GM20431 (cell line): ENCODE data around the gene OR4D1.

Experiments used
- in situ Hi-C: fragments of 300-500 bp; cut with MseI, MboI; formaldehyde crosslinking; loops from one replicate; pipeline ENCODE4 v1.15.0; 2020; ENCODE audit warnings: low sequenced_read_pairs; ENCODE audit not compliant: unreplicated experiment

Gene OR4D1

DNA sequence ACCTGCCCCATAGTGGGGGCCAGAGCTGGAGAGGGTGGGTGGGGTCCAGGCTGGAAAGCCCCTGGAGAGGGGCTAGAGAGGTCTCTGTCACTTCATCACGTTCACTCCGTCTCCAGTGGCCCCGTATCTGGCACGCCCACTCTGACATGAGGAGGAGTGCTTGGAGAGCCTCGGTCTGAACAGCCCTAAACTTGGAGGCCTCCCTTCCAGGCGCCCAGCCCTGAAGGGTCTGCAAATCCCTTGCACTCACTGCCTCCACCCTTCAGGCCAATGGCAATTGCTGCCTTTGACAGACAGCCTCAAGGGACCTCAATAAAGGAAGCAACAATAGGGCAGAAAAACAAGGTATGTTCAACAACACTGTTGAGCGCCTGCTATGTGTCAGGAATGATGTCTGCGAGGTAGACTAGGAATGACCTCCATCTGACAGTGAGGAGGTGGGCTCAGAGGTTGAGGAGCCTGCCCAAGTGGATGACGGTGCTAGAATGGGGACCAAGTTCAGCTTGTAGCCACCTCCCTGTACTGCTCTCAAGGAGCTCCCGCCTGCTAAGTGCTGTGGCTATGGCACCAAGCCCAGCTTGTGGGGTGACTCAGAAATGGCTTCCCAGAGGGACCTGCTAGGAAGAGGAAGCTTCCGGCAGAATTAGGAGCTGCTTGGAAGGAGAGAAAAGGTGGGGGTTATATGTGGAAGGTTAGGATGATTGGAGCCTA lies 41.4 kb downstream of the OR4D1 start:
- in situ Hi-C loops = no loop called here

DNA sequence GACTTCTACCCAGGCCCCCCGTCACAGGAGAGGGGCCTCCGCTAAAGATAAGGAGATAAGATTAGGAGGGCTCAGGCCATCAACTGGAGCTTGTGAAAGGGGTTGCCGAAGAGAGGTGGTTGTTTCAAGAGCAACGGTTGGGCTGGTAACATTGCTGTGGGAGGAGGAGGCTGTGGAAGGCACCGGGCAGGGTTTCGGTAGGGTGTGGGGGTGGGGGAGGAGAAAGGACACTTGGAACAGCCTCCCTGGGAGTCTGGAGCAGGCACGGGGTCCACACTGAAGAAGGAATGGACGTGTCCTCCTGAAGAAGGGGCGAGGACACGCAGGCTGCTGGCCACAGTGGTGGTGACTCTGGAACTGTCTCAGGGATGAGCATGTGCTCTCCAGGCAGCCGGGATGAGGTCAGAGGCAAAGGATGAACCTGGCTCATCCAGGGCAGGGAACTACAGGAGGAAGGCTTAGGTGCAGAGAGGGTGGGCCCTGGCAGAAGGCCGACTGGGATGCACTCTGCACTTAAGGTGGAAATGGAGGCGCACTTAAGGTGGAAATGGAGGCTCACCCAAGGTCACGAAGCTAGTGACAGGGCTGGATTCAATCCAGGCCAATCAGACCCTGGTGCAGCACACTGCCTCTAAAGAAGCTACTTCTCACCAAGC lies 43.2 kb downstream of the OR4D1 start:
- in situ Hi-C loops = no loop called here

DNA sequence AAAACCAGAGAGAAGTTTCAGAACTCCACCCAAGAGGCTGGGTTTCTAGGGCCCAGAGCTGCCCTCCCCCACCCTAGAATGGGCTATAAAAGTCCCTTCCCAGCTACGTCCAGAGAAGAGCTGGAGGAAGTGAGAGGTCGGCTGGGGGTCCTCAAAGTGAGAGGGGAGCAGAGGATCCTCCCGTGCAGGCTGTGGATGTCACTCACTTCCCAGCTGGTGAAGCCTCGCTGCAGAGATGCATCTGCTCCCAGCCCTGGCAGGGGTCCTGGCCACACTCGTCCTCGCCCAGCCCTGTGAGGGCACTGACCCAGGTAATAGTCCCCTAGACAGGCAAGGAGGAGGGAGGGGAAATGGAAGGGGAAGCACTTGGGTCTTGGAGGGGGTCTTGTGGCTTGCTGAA lies 44.4 kb downstream of the OR4D1 start, which contains the start of gene EPX:
EPX (plus strand) TSS at position 115 of the 400 bp plus-strand sequence; CDS start at position 236, 121 bp downstream.
- in situ Hi-C loops = no loop called here

DNA sequence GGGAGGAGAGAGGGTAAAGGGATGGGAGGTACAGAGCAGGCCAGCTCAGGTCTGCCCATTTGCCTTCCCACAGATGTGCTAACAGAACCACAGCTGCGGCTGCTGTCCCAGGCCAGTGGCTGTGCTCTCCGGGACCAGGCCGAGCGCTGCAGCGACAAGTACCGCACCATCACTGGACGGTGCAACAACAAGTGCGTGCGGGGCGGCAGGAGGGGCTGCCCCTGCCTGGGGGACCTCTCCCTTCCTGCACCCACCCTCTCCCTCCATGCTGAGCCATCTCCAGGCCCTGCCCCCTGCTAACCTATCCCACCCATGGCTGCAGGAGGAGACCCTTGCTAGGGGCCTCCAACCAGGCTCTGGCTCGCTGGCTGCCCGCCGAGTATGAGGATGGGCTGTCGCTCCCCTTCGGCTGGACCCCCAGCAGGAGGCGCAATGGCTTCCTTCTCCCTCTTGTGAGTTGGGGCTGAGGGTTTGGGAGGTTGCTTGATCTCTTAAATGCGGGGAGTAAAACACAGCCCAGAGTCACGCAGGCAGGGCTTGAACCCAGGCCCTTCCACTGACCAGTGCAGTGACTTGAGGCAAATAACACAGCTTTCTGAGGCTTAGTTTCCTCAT lies 45.6 kb downstream of the OR4D1 start:
- in situ Hi-C loops = no loop called here

DNA sequence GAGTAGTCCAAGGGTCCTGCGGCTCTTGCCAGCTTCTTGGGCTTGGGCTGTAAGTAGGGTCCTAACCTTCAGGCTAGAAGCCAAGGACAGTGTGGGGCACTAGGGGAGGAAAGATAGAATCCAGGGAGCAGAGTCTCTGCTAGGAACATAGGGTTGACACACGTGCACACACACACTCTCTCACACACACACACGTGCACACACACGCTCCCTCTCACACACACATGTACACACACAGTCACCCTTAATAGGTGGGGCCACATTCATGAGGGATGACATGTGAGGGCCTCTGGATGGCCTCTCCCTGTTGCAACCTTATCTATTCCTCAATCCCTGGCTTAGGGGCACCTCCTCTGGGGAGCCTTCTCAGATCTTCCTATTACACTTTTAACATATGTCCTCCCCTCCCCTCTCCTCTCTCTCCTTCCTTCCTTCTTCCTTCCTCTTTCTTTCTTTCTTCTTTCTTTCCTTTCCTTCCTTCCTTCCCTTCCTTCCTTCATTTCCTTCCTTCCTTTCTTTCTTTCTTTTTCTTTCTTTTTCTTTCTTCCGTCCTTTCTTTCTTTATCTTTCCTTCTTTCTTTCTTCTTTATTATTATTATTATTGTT lies 47.4 kb downstream of the OR4D1 start:
- in situ Hi-C loops = no loop called here

DNA sequence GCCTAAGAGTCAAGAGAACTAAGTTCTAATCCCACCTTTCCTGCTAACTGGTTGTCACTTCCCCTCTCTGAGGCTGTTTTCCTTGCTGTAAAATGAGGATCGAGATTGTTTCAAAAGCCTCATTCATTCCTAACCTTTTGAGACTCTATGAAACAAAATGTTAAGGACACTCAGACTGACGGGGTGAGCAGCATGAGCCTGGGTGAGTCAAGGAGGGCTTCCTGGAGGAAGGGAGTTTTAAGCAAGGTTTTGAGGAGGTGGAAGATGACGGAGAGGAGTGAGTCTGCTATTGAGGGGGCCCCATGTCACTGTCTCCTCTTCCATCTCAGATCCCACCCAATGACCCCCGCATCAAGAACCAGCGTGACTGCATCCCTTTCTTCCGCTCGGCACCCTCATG lies 48.4 kb downstream of the OR4D1 start:
- in situ Hi-C loops = no loop called here

DNA sequence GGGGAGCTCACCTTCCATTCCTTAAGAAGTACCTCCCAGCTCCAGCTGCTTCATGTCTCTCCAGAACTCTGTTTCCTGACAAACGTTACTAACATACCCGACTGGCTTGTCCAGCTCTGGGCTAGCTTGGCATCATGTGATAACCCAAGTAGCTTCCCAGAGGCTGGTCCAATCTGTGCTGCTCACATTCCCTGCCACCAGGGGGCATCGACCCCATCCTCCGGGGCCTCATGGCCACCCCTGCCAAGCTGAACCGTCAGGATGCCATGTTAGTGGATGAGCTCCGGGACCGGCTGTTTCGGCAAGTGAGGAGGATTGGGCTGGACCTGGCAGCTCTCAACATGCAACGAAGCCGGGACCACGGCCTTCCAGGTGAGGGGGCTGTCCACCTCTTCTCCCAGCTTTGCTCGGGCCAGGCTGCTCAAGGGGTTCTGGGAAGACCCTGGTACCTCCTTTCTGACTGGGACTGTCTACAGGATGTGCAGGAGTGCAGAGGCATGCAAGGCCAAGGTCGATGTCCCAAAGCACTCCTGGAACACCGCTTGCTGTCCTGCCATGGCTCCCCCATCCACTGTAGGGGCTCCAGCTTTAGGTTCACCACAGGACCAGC lies 51.9 kb downstream of the OR4D1 start:
- in situ Hi-C loops = no loop called here

DNA sequence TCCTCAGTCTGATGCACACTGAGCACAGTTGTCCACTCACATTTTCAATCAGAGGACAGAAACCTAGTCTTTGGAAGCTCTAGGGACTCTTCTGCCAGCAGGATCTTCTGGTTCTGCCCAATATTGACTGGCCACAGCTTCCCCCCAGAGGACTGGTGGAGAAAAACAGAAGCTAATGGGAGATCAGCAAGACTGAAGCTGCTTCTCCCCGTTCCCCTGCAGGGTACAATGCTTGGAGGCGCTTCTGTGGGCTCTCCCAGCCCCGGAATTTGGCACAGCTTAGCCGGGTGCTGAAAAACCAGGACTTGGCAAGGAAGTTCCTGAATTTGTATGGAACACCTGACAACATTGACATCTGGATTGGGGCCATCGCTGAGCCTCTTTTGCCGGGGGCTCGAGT lies 54.7 kb downstream of the OR4D1 start:
- in situ Hi-C loops = no loop called here

DNA sequence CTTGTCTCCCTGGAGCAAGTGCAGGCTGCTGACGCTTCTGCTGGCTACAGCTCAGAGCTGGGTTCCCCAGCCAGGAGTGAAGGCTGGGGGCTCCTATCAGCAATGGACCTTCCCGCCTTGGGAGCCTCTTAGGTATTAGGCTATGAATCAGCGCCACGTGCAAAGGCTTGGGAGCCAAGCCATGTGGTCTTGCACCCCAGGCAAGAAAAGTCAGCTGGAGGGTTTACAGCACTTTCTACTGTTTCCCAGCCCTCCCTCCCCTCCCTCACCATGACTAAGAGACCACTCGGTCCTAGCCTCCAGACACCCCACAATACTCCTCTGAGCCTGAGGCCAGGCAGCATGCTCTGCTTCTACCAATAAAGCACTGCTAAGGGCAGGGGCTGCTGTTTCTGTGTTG lies 56.6 kb downstream of the OR4D1 start:
- in situ Hi-C loops = no loop called here

DNA sequence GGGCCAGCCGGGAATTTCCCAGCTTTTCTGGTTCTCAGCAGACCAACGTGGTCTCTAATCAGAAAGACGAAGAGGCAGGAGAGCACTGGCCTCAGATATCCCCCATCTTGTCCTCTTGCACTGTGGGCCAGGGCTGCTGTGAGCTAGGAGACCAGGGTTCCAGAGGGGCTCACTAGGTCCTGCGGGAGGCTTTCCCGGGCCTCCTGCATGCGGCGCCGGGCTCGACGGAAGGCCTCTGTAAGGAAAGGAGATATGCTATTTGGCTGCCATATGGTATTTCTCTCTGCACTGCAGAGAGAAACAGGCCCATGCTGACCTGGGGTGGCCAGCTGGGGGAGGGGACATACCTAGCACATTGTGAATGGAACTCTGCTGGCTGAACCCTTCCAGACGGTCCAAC lies 57.8 kb downstream of the OR4D1 start:
- in situ Hi-C loops = no loop called here

DNA sequence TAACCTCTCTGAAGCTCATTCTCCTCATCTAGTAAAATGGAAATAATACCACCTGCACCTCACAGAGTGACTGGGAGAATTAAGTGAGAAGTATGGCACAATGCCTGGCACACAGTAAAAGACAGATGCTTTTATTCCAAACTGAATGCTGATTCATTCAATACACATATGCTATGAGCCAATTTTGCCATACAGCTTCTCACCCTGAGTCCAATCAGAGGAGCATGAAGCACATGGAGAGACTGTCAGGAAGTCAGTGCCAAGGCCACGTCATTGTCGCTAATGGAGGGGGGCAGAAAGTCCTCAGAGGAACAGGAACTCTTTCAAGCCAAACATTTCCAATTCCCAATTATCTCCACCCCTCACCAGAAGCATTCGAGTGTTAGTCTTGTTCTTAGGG lies 59.3 kb downstream of the OR4D1 start:
- in situ Hi-C loops = no loop called here

DNA sequence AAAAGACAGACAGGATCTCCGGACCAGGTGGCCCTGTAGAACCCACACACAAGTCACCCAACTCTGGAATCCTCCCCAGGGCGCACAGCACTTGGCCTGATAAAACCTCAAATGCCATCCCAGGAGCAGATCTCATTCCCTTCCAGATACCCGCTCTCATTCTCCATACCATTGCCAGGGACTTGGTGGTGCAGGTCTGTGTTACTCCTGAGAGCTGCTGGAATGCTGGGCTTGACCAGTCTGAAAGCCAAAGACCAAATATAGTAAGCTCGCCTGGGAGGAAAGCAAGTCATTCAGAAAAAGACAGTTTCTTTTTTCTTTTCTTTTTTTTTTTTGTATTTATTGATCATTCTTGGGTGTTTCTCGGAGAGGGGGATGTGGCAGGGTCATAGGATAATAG lies 60.2 kb downstream of the OR4D1 start:
- in situ Hi-C loops = no loop called here
